ENCODE measurements around the gene MORN1.

MORN1 gene

DNA sequence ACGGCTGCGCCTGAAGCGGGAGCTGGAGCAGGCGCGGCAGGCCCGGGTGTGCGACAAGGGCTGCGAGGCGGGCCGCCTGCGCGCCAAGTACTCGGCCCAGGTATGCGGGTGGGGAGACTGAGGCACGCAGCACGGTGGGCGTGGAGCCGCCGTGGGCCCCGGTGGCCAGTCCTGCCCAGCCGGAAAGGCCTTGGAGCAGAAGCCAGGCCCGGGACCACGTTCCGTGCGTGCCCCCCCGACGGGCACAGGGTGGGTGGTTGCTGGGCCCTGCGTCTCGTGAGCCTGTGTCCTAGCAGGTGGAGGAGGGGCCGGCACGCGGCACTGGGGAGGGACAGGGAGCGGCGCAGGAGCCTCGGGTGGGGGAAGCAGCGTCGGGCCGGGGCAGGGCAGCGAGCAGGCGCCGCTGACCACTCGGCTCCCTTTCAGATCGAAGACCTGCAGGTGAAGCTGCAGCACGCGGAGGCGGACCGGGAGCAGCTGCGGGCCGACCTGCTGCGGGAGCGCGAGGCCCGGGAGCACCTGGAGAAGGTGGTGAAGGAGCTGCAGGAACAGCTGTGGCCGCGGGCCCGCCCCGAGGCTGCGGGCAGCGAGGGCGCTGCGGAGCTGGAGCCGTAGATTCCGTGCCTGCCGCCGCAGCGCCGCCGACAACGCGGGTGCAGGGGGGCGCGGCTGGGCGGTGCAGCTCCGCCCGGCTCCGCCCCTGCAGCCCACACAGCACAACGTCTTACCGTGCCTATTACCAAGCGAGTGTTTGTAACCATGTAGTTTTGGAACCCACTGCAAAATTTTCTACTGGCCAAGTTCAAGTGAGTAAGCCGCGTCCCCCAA is 85.0 kb downstream of the MORN1 start:
- TF ChIP-seq, protein P1, sequence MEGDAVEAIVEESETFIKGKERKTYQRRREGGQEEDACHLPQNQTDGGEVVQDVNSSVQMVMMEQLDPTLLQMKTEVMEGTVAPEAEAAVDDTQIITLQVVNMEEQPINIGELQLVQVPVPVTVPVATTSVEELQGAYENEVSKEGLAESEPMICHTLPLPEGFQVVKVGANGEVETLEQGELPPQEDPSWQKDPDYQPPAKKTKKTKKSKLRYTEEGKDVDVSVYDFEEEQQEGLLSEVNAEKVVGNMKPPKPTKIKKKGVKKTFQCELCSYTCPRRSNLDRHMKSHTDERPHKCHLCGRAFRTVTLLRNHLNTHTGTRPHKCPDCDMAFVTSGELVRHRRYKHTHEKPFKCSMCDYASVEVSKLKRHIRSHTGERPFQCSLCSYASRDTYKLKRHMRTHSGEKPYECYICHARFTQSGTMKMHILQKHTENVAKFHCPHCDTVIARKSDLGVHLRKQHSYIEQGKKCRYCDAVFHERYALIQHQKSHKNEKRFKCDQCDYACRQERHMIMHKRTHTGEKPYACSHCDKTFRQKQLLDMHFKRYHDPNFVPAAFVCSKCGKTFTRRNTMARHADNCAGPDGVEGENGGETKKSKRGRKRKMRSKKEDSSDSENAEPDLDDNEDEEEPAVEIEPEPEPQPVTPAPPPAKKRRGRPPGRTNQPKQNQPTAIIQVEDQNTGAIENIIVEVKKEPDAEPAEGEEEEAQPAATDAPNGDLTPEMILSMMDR (conservative IDR thresholded peaks at IDR 0.05; ENCODE audit: low read depth, low read length), result no peak
- DNase-seq (ENCODE audit: low read depth), result no peak
- no peak overlapping the region for H3K4me3 ChIP-seq (ENCODE audit: low read length)

DNA sequence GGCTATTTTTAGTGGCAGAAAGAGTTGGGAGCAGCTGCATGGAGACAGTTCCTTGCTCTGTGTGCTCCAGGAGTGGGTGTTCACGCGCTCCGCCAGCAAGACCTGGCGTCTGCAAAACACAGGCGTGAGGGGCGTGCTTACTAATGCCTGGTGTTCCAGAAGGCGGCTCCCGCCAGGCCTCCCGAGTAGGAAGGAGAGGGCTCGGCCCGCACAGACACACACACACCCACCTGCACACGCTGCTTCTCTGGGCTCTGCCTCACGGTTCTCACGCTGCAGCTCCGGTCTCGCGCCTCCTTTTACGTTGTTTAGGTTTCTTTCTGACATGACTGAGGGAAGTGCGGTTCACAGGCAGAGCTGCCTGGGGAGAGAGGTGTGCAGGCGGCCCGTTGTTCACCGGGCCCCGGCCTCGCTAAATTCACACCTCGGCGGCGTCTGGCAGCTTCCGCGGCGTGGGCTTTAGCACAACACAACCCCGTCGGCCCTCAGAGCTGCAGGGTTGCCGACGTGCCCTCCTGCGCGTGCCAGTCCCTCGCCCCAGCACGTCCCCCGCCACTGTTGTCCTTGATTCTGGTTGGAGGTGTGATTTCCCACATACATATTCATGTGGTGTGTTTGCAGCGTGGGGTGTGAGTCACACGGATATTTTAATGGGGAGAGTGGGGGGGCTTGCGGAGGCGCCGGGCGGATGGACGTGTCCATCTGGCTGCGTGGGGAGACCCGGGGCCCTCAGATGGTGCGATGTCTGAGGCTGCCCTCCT is 86.3 kb downstream of the MORN1 start:
- TF ChIP-seq, protein P1 (conservative IDR thresholded peaks at IDR 0.05; ENCODE audit: low read depth, low read length), result no peak
- DNase-seq (ENCODE audit: low read depth), result no peak
- no peak overlapping the region for H3K4me3 ChIP-seq (ENCODE audit: low read length)

DNA sequence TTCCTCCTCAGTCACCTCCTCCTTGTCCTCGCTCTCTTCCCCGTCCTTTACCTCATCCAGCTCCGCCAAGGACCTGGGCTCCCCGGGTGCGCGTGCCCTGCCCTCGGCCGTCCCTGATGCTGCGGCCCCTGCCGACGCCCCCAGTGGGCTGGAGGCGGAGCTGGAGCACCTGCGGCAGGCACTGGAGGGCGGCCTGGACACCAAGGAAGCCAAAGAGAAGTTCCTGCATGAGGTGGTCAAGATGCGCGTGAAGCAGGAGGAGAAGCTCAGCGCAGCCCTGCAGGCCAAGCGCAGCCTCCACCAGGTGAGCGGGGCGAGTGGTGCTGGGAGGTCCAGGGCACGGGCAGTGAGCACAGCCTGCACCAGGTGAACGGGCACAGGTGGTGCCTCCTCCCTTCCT is 87.1 kb downstream of the MORN1 start:
- TF ChIP-seq, protein P1 (conservative IDR thresholded peaks at IDR 0.05; ENCODE audit: low read depth, low read length), result no peak
- no peak for DNase-seq (ENCODE audit: low read depth)
- H3K4me3 ChIP-seq (ENCODE audit: low read length), result no peak overlapping the region

DNA sequence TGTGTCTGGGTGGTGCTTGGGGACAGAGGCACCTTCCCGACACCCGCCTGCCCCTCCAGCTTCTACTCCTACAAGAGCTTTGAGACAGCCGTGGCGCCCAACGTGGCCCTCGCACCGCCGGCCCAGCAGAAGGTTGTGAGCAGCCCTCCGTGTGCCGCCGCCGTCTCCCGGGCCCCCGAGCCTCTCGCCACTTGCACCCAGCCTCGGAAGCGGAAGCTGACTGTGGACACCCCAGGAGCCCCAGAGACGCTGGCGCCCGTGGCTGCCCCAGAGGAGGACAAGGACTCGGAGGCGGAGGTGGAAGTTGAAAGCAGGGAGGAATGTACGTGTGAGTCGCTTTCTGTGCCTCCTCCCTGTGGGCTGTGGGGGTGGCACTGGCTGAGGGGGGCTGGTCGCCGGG is 87.6 kb downstream of the MORN1 start:
- H3K4me3 ChIP-seq (ENCODE audit: low read length), result no peak overlapping the region
- no peak for DNase-seq (ENCODE audit: low read depth)
- TF ChIP-seq, protein P1 (conservative IDR thresholded peaks at IDR 0.05; ENCODE audit: low read depth, low read length), result no peak

DNA sequence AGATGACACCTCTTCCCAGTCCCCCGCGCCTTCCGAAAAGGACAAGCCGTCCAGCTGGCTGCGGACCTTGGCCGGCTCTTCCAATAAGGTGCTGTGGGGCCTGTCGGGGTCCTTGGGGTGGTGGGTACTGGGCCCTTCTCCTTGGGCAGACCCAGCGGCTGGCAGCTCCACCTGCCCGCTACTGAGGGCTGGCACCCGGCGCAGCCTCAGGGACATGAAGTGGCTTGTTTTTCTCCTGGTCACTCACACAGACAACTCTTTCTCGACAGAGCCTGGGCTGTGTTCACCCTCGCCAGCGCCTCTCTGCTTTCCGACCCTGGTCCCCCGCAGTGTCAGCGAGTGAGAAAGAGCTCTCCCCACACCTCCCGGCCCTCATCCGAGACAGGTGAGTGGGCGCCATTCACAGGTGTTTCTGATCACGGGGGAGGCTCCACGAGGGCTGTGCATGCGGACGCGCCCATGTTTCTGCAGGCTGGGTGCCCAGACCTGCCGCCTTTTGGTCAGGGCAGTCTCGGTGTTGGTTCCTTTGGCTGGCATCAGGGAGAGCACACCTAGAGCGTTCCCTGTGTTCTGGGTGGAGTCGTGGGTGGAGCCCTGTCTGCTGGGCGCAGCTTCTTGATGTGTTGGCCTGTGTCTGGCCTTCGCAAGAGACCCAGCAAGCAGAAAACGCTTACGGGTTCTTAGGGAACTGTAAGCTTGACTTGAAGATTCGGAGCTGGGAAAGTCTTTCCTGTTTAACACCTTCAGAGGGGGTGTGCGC is 88.2 kb downstream of the MORN1 start:
- TF ChIP-seq, protein P1 (conservative IDR thresholded peaks at IDR 0.05; ENCODE audit: low read depth, low read length), result no peak
- no peak for DNase-seq (ENCODE audit: low read depth)
- H3K4me3 ChIP-seq (ENCODE audit: low read length), result no peak overlapping the region

DNA sequence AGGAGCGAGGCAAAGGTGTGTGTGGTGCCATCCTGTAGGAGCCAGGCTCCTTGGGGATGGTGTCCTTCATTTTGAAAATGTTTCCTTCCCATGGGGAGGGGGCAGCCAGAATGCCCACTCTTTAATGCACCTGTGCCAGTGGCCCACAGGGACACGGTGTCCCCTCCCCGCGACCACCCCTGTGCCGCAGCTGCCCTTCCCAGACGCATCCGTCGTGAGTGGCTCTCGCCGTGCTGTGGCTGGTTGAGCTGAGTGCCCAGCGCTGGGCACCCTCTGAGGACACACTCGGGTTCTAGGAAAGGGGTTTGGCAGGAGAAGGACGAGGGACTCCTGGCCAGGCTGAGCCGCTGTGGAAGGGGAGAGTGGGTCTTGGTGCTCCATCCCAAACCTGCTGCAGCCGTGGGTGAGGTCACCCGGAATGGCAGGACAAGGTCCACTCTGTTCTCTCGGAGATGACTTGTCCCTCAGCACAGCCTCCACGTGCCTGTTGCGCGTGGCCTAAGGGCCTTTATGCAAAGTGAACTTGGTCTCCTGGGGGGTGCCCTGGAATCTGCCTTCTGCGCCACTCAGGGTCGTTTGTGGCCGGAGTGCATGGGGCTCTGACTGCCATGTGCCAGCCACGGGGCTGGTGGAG is 88.9 kb downstream of the MORN1 start:
- no peak for DNase-seq (ENCODE audit: low read depth)
- no peak overlapping the region for H3K4me3 ChIP-seq (ENCODE audit: low read length)
- TF ChIP-seq, protein P1 (conservative IDR thresholded peaks at IDR 0.05; ENCODE audit: low read depth, low read length), result no peak
